Measurements from ENCODE around the gene DCC. TPM values are rescaled to one million over a fixed set of nuclear protein-coding genes. Genes with fewer than 3 reads are reported as not detected.

DCC gene
- total RNA-seq, 1 experiment from 2014 or later: 0.72 TPM

GRCh38 chr18:53509886-53510285 is 1169.9 kb downstream of the DCC start:
- no peak overlapping the region for H3K4me3 Mint-ChIP-seq

More at GRCh38 chr18:53509886-53510285, 1169.9 kb downstream of the DCC start:
- CTCF ChIA-PET: no interaction called here
- Mint-ChIP-seq H3K9me3 (peaks cover 18% of the 10 kb centered on the region), H3K36me3 (peaks cover 18% of the 10 kb centered on the region), H3K4me1 (peaks cover 15% of the 10 kb centered on the region), H3K27ac (no peak overlapping the region), H3K27me3 (ENCODE audit: low read depth) (no peaks in the 10 kb centered on the region)
- ATAC-seq: no peak
- no peak for DNase-seq (ENCODE audit: low spot score)
- POLR2A ChIA-PET: no interaction called here
- TF ChIP-seq HMGA2 (CRISPR knock-in tag; IDR thresholded peaks at IDR 0.05) (no peak), NR1H2 (CRISPR knock-in tag; IDR thresholded peaks at IDR 0.05) (no peak), ELF4 (CRISPR knock-in tag; IDR thresholded peaks at IDR 0.05; ENCODE audit: low read depth) (no peak), FOXJ3 (CRISPR knock-in tag; IDR thresholded peaks at IDR 0.05; ENCODE audit: borderline replicate concordance) (no peak), EMX1 (CRISPR knock-in tag; IDR thresholded peaks at IDR 0.05) (no peak), ZNF416 (CRISPR knock-in tag; IDR thresholded peaks at IDR 0.05) (no peak), ZNF232 (CRISPR knock-in tag; IDR thresholded peaks at IDR 0.05) (no peak), ZNF317 (CRISPR knock-in tag; IDR thresholded peaks at IDR 0.05; ENCODE audit: borderline replicate concordance, low read depth) (no peak), ZBTB43 (CRISPR knock-in tag; IDR thresholded peaks at IDR 0.05) (no peak)
- TF ChIP-seq, protein P1, sequence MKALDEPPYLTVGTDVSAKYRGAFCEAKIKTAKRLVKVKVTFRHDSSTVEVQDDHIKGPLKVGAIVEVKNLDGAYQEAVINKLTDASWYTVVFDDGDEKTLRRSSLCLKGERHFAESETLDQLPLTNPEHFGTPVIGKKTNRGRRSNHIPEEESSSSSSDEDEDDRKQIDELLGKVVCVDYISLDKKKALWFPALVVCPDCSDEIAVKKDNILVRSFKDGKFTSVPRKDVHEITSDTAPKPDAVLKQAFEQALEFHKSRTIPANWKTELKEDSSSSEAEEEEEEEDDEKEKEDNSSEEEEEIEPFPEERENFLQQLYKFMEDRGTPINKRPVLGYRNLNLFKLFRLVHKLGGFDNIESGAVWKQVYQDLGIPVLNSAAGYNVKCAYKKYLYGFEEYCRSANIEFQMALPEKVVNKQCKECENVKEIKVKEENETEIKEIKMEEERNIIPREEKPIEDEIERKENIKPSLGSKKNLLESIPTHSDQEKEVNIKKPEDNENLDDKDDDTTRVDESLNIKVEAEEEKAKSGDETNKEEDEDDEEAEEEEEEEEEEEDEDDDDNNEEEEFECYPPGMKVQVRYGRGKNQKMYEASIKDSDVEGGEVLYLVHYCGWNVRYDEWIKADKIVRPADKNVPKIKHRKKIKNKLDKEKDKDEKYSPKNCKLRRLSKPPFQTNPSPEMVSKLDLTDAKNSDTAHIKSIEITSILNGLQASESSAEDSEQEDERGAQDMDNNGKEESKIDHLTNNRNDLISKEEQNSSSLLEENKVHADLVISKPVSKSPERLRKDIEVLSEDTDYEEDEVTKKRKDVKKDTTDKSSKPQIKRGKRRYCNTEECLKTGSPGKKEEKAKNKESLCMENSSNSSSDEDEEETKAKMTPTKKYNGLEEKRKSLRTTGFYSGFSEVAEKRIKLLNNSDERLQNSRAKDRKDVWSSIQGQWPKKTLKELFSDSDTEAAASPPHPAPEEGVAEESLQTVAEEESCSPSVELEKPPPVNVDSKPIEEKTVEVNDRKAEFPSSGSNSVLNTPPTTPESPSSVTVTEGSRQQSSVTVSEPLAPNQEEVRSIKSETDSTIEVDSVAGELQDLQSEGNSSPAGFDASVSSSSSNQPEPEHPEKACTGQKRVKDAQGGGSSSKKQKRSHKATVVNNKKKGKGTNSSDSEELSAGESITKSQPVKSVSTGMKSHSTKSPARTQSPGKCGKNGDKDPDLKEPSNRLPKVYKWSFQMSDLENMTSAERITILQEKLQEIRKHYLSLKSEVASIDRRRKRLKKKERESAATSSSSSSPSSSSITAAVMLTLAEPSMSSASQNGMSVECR (CRISPR knock-in tag; IDR thresholded peaks at IDR 0.05; ENCODE audit: borderline replicate concordance): no peak
- TF ChIP-seq, protein P2, sequence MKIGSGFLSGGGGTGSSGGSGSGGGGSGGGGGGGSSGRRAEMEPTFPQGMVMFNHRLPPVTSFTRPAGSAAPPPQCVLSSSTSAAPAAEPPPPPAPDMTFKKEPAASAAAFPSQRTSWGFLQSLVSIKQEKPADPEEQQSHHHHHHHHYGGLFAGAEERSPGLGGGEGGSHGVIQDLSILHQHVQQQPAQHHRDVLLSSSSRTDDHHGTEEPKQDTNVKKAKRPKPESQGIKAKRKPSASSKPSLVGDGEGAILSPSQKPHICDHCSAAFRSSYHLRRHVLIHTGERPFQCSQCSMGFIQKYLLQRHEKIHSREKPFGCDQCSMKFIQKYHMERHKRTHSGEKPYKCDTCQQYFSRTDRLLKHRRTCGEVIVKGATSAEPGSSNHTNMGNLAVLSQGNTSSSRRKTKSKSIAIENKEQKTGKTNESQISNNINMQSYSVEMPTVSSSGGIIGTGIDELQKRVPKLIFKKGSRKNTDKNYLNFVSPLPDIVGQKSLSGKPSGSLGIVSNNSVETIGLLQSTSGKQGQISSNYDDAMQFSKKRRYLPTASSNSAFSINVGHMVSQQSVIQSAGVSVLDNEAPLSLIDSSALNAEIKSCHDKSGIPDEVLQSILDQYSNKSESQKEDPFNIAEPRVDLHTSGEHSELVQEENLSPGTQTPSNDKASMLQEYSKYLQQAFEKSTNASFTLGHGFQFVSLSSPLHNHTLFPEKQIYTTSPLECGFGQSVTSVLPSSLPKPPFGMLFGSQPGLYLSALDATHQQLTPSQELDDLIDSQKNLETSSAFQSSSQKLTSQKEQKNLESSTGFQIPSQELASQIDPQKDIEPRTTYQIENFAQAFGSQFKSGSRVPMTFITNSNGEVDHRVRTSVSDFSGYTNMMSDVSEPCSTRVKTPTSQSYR (CRISPR knock-in tag; IDR thresholded peaks at IDR 0.05): no peak
- TF ChIP-seq, protein P3, sequence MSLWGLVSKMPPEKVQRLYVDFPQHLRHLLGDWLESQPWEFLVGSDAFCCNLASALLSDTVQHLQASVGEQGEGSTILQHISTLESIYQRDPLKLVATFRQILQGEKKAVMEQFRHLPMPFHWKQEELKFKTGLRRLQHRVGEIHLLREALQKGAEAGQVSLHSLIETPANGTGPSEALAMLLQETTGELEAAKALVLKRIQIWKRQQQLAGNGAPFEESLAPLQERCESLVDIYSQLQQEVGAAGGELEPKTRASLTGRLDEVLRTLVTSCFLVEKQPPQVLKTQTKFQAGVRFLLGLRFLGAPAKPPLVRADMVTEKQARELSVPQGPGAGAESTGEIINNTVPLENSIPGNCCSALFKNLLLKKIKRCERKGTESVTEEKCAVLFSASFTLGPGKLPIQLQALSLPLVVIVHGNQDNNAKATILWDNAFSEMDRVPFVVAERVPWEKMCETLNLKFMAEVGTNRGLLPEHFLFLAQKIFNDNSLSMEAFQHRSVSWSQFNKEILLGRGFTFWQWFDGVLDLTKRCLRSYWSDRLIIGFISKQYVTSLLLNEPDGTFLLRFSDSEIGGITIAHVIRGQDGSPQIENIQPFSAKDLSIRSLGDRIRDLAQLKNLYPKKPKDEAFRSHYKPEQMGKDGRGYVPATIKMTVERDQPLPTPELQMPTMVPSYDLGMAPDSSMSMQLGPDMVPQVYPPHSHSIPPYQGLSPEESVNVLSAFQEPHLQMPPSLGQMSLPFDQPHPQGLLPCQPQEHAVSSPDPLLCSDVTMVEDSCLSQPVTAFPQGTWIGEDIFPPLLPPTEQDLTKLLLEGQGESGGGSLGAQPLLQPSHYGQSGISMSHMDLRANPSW (CRISPR knock-in tag; conservative IDR thresholded peaks at IDR 0.05; ENCODE audit: low read depth): no peak
- TF ChIP-seq, protein P4, sequence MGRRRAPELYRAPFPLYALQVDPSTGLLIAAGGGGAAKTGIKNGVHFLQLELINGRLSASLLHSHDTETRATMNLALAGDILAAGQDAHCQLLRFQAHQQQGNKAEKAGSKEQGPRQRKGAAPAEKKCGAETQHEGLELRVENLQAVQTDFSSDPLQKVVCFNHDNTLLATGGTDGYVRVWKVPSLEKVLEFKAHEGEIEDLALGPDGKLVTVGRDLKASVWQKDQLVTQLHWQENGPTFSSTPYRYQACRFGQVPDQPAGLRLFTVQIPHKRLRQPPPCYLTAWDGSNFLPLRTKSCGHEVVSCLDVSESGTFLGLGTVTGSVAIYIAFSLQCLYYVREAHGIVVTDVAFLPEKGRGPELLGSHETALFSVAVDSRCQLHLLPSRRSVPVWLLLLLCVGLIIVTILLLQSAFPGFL (CRISPR knock-in tag; IDR thresholded peaks at IDR 0.05; ENCODE audit: borderline replicate concordance): no peak
- TF ChIP-seq, protein P5, sequence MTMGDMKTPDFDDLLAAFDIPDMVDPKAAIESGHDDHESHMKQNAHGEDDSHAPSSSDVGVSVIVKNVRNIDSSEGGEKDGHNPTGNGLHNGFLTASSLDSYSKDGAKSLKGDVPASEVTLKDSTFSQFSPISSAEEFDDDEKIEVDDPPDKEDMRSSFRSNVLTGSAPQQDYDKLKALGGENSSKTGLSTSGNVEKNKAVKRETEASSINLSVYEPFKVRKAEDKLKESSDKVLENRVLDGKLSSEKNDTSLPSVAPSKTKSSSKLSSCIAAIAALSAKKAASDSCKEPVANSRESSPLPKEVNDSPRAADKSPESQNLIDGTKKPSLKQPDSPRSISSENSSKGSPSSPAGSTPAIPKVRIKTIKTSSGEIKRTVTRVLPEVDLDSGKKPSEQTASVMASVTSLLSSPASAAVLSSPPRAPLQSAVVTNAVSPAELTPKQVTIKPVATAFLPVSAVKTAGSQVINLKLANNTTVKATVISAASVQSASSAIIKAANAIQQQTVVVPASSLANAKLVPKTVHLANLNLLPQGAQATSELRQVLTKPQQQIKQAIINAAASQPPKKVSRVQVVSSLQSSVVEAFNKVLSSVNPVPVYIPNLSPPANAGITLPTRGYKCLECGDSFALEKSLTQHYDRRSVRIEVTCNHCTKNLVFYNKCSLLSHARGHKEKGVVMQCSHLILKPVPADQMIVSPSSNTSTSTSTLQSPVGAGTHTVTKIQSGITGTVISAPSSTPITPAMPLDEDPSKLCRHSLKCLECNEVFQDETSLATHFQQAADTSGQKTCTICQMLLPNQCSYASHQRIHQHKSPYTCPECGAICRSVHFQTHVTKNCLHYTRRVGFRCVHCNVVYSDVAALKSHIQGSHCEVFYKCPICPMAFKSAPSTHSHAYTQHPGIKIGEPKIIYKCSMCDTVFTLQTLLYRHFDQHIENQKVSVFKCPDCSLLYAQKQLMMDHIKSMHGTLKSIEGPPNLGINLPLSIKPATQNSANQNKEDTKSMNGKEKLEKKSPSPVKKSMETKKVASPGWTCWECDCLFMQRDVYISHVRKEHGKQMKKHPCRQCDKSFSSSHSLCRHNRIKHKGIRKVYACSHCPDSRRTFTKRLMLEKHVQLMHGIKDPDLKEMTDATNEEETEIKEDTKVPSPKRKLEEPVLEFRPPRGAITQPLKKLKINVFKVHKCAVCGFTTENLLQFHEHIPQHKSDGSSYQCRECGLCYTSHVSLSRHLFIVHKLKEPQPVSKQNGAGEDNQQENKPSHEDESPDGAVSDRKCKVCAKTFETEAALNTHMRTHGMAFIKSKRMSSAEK (CRISPR knock-in tag; IDR thresholded peaks at IDR 0.05; ENCODE audit: borderline replicate concordance): no peak
